HuH-7 (cell line): ENCODE results near the gene PATE2.

Experiments used
- DNase-seq: peaks from one replicate; pipeline ENCODE4 v3.0.0; 2011; ENCODE audit warnings: low spot score

The PATE2 gene

DNA sequence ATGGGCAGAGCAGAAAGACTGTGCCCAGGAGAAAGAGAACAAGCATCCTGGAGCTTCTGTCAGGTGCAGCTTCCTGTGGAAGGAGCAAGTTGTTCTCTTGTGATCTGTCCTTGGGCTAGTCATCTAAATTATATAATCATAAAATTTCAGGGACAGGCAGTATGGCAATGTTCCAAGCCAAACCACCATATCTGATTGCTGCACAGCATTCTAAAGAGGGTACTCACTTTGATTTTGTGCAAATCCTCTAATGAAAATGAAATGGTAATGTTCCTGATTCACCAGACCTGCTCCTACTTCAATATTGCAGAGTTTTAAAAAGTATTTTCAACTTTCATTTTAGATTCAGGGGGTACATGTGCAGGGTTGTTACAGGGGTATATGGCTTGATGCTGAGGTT is at the start of gene PATE2:
Gene PATE2 (minus strand): TSS at position 101 of the 400 bp plus-strand sequence. CDS start 55 bp downstream, at position 46.
- DNase-seq: no peak

DNA sequence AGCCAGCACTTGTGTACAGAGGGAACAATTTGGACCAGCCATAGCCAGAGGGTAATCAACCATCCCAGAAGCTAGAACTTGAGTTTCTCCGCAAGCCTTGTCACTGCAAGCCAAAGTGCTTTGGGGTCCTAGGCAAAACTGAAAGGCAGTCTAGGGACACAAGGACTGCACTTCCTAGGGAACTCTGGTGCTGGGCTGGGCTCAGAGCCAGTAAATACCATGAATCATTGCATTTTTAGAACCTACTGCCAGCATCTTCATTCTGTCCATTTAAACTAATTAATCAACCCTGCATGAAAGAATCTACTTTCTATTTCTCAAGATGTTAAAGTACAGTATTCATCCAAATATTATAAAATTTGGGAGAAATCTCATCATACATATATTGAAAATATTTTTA is 29.3 kb upstream of the PATE2 start:
- no peak for DNase-seq

DNA sequence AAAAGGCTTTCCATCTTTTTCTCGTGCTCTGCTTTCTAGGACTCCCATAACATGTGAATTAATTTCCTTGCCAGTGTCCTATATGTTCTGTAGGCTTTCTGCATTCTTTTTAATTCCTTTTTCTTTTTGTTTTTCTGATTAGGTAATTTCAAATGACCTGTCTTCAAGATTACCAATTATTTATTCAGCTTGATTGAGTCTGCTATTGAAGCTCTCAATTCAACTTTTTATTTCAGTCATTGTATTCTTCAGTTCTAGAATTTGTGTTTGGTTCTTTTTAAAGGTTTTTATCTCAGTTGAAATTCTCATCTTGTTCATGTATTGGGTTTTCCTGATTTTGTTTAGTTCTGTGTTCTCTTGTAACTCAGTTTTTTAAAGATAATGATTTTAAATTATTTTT is 23.8 kb upstream of the PATE2 start:
- DNase-seq: no peak

GRCh38 chr11:125799808-125800207 is 21.2 kb upstream of the PATE2 start:
- no peak for DNase-seq

DNA sequence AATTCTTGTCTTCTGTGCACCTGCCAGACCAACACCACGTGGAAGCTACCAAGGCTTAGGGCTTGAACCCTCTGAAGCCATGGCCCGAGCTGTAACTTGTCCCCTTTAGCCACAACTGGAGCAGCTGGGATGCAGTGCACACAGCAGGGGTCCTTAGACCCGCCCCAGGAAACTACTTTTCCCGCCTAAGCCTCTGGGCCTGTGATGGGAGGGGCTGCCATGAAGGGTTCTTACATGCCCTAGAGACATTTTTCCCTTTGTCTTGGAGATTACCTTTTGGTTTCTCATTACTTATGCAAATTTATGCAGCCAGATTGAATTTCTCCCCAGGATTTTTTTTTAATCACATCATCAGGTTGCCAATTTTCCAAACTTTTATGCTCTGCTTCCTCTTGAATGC is 19.0 kb upstream of the PATE2 start:
- DNase-seq: no peak

- DNase-seq: no peak
Measured at GRCh38 chr11:125790825-125791224, 12.2 kb upstream of the PATE2 start.

DNA sequence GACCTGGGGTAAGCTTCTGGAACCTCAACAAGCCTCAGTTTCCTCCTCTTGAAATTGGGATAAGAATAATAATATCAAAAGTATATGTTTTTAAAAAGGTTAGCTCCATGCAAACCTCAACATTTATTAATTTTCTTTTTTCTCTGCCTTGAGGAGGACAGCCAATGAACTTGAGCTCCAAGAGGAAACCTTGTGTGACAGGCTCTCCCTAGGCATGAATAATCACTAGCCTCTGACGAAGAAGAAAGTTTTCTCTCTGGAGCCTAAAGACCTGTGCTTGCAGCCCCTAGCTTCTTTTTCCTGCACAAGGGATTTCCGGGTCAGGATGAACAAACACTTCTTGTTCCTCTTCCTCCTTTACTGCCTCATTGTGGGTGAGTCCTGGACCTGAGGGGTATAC is 9.2 kb upstream of the PATE2 start, which contains the start of gene PATE3:
Gene PATE3 (plus strand): TSS at position 301 of the 400 bp plus-strand sequence. CDS start 25 bp downstream, at position 326.
- no peak for DNase-seq

- DNase-seq: no peak
Measured at GRCh38 chr11:125784678-125785077, 6.0 kb upstream of the PATE2 start.

GRCh38 chr11:125777309-125777708 is 1.3 kb downstream of the PATE2 start:
- no peak for DNase-seq

DNA sequence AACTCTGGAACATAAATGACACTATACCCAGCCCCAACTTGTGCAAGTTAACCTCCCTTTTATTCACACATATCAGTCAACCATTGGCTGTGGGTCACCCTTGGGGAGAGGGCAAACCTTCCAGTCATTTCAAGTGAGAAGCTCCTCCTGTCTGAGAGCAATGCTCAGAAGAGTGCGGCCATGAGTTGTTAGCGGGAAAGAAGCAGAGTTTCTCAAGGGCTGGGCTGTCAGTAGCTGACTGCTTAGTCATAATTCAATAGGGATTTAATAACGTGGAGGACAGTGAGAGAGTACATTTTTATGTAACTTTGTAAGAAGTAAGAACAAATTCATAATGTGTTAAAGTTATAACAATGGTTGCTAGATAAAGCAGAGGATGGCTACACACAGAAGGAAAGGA is 5.1 kb downstream of the PATE2 start:
- no peak for DNase-seq

DNA sequence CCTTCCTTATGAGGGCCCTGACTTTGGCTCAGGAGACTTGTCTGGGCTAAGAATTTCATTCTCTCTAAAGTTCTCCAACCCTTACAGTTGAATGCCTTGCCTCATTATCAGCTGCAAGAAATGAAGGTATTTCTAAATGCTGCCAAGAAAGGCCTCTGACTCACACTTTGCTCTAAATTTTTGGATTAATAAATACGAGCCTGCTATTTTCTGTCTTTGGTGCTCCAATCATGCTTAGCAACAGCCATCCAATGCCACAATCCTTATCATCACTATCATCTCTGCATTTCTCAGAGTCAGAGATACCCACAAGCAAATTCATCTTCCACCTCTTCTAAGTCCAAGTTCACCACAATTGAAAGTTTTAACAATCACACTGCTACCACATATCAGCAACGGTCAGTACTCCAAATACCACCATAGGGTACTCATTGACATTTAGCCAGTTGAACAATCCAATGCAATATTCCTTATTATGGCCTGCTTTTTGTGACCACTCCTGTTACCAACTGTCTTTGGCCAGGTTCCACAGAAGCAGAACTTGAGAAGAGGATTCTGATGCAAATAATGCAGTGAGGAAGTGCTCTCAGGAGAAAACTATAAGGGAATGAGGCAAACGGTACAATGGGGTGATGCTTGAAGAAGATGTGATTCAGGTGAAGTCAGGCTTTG is 5.7 kb downstream of the PATE2 start:
- no peak for DNase-seq

DNA sequence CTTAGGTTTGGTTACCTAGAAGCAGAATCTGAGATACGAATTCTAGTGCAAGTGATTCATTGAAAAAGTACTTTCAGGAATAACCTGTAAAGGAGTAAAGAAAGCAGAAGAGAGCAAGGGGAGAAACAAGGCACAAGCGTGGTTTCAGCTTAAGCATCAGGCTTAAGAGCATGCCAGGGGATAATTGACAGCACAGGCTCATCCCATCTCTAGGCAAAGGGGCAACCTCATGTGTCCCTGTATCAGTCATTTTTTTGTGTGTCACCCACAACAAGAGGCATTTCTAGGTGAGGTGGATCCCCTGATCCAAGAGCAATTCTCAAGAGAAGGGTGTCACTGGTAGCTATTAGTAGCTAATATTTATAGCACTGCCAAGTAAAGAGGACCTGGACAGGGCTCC is 8.0 kb downstream of the PATE2 start:
- DNase-seq: no peak

DNA sequence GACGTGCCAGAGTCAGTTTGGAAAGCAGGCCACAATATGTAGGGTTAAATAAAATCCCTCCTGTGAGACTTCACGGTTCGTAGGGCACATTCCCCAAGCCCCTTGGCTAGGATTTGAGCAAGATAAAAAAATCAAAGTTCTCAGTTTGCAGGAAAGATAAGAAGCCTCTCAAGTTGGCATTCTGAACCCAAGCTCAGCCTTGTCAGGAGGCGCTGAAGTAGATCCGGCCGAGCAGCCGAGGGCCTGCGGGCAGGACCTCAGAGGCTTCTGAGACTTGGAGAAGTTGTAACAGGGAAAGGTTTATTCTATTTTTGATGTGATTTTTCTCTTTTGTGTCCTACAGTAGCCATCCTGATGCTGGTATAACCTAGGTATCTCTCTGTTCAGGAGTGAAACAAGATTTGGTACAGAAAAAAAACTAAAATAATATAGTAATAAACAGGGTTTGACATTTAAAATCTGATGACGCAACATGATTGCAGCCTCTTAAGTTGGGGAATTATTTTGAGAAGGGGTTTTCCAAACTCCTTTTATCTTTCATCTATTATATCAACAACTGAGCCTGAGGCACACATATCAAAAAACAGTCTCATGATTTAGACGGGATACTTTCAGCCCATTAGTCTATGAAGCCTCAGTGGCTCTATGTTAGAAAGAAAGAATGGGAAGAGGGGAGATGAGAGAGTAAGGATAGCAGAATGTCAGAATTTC is 10.1 kb downstream of the PATE2 start:
- DNase-seq: no peak

GRCh38 chr11:125766251-125766650 is 12.4 kb downstream of the PATE2 start:
- no peak for DNase-seq

GRCh38 chr11:125763483-125763882 is 15.1 kb downstream of the PATE2 start:
- DNase-seq: no peak

DNA sequence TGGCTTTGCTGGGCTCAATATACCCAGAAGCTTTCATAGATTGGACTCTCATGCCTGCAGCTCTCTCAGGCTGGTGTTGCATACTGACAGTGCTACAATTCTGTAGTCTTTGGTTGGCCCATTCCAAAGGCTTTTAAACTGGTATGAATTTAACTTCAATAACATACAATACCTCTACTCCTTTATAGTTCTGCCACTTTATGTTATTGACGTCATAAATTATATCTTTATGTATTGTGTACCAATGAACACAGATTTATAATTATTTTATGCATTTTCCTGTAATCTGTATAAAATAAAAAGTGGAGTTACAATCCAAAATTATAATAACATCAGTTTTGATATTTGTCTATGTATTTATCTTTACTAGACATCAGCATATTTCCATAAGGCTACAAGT is 16.2 kb downstream of the PATE2 start:
- DNase-seq: no peak

DNA sequence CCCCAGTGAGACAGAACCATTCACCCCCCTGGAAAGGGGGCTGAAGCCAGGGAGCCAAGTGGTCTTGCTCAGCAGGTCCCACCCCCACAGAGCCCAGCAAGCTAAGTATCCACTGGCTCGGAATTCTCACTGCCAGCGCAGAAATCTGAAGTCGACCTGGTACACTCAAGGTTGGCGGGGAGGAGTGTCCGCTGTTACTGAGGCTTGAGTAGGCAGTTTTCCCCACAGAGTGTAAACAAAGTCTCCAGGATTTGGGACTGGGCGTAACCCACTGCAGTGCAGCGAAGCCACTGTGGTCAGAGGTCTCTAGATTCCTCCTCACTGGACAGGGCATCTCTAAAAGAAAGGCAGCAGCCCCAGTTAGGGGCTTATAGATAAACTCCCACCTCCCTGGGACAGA is 22.6 kb downstream of the PATE2 start:
- no peak for DNase-seq

GRCh38 chr11:125750629-125751028 is 28.0 kb downstream of the PATE2 start:
- no peak for DNase-seq

GRCh38 chr11:125745979-125746378 is 32.6 kb downstream of the PATE2 start, which contains the start of gene PATE1:
PATE1 (plus strand) TSS chr11:125746279; CDS start chr11:125746305, 26 bp downstream.
- DNase-seq: no peak

DNA sequence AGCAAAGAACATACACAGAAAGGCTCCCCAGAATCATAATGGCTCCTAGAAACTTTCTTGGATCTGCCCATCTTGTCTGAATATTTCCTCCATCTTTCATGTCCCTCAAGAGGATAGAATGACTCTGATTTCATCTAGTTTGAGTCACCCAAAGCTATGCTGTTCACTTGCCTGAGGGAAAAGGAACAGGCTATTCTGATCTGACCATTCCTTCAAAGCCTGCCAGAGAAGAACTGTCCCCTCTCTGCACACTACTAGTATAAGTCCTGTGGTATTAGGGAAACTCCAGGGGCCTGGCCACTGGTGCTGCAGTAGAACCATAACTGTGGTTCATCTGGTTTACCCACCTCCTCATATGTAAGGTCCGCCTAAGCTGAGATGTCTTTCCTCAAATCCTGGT is 34.9 kb downstream of the PATE2 start:
- no peak for DNase-seq

DNA sequence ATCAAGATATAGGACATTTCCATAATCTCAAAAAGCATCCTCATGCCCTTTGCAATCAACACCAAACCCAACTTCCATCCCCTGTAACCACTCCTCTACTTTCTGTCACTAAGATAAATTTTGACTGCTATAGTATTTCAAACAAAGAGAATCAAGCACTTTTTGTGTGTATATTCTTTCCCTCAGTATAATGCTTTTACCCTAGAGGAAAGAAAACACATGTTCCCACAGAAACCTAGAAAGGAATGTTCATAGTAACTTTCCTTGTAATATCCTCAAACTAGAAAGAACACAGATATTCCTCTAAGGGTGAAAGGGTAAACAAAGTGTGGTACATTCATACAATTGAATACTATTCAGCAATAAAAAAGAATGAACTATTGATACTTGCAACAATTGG is 38.0 kb downstream of the PATE2 start:
- no peak for DNase-seq

DNA sequence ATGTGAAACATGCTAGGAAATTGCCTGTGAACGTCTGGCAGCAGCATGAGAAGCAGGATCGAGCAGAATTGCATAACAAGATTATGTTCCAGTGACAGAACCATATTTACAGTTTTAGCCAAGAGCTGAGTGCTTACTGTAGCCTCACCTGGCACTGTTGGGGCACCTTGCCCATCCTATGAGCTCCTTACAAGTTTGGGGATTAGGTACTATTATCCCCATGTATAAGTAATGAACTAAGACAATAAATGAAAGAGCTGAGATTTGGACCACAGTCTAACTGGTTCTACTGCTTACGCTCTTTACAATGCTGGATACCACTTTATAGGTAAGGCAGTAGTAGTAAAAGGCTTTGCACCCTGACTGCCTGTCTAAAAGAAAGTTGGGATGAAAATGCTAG is 49.7 kb downstream of the PATE2 start:
- DNase-seq: no peak
